Uterus (tissue), 4 donors: ENCODE data around the gene ANKFN1. TPM values are rescaled to one million over a fixed set of nuclear protein-coding genes. Genes with fewer than 3 reads are reported as not detected.

Experiments
- DNase-seq, 2 donors: peaks; one replicate each; pipeline ENCODE4 v3.0.0-alpha.2; 2019 to 2020
- H3K27ac ChIP-seq, 2 donors: fragments of 200-600 bp; sonication (generic); 1 replicate in 1 of 2; 2 replicates in 1 of 2; pipeline ENCODE4 v1.5.1; 2016 to 2018
- H3K27me3 ChIP-seq, 2 donors: fragments of 200-600 bp; sonication (generic); one replicate each; pipeline ENCODE4 v1.5.1; 2018 to 2019; ENCODE audit warnings: control low read depth in 1 of 2
- H3K36me3 ChIP-seq, 2 donors: fragments of 200-600 bp; sonication (generic); one replicate each; pipeline ENCODE4 v1.5.1; 2019; ENCODE audit warnings: control low read depth in 1 of 2
- H3K4me1 ChIP-seq, 2 donors: fragments of 200-600 bp; sonication (generic); one replicate each; pipeline ENCODE4 v1.5.1; 2018 to 2019; ENCODE audit warnings: control low read depth in 1 of 2
- H3K4me3 ChIP-seq, 2 donors: fragments of 200-600 bp; sonication (generic); 1 replicate in 1 of 2; 2 replicates in 1 of 2; pipeline ENCODE4 v1.5.1; 2018 to 2019; ENCODE audit warnings: mild to moderate bottlenecking in 1 of 2
- H3K9me3 ChIP-seq, 2 donors: fragments of 200-600 bp; sonication (generic); one replicate each; pipeline ENCODE4 v1.5.1; 2019; ENCODE audit warnings: control low read depth in 1 of 2
- CTCF ChIP-seq, 4 experiments: fragments of 200-600 bp in 2 of 4; fragments of 450-650 bp in 2 of 4; sonication (generic) in 2 of 4; IDR thresholded peaks; one replicate each; pipeline ENCODE4 v1.5.1; 2016 to 2019; ENCODE audit warnings: antibody characterized with exemption in 4 of 4, mild to moderate bottlenecking in 2 of 4, moderate library complexity in 1 of 4
- POLR2A ChIP-seq, 2 donors: fragments of 450-650 bp; IDR thresholded peaks; one replicate each; pipeline ENCODE4 v1.6.1; 2016; ENCODE audit warnings: antibody characterized with exemption in 2 of 2, mild to moderate bottlenecking in 1 of 2, moderate library complexity in 1 of 2
- intact Hi-C: fragments of 100-400 bp; cut with DNase I; formaldehyde crosslinking; loops from one replicate; pipeline ENCODE4 v1.15.1; 2023; ENCODE audit warnings: low total_unique reads
- total RNA-seq, 4 donors: library from RNA; depleted of rRNA in 3 of 4; stranded (reverse); fragments of >200 nt in 3 of 4; gene quantifications; one replicate each; pipeline versions ENCODE4 v1.1.0 to v1.2.4, GENCODE V29; 2014 to 2023
- donor health status: DM: yes; HTN: yes; CAD: no.

Gene ANKFN1
- total RNA-seq, 4 donors from 2014 or later: 0.27 to 2.6 TPM; not detected in 2

- no peak for TF ChIP-seq CTCF (IDR thresholded peaks at IDR 0.05)
- no peak for TF ChIP-seq POLR2A (IDR thresholded peaks at IDR 0.05)
- no peaks in the 10 kb centered on the region for H3K27me3 ChIP-seq
- intact Hi-C loops: no loop called here
Measured at GRCh38 chr17:56482229-56482628, 329.0 kb downstream of the ANKFN1 start.

GRCh38 chr17:56486732-56487131 lies 333.5 kb downstream of the ANKFN1 start:
- TF ChIP-seq POLR2A (IDR thresholded peaks at IDR 0.05) (no peak), CTCF (IDR thresholded peaks at IDR 0.05) (no peak)
- H3K36me3 ChIP-seq: no peaks in the 10 kb centered on the region
- H3K4me3 ChIP-seq: no peak overlapping the region
- intact Hi-C loops: no loop called here
- no peaks in the 10 kb centered on the region for H3K4me1 ChIP-seq
- no peaks in the 10 kb centered on the region for H3K27me3 ChIP-seq
- DNase-seq: no peak
- H3K9me3 ChIP-seq: no peaks in the 10 kb centered on the region
- H3K27ac ChIP-seq: no peak overlapping the region

More at GRCh38 chr17:56482229-56482628, 329.0 kb downstream of the ANKFN1 start:
- H3K36me3 ChIP-seq: no peaks in the 10 kb centered on the region
- H3K27ac ChIP-seq: no peak overlapping the region
- no peak overlapping the region for H3K4me3 ChIP-seq
- no peaks in the 10 kb centered on the region for H3K4me1 ChIP-seq
- no peak for DNase-seq
- H3K9me3 ChIP-seq: no peaks in the 10 kb centered on the region

- intact Hi-C loops: no loop called here
- Histone ChIP-seq H3K4me1 (no peaks in the 10 kb centered on the region), H3K36me3 (no peaks in the 10 kb centered on the region), H3K9me3 (no peaks in the 10 kb centered on the region), H3K27me3 (no peaks in the 10 kb centered on the region), H3K4me3 (no peak overlapping the region), H3K27ac (no peak overlapping the region)
- no peak for TF ChIP-seq POLR2A (IDR thresholded peaks at IDR 0.05)
- TF ChIP-seq CTCF (IDR thresholded peaks at IDR 0.05): no peak
- no peak for DNase-seq
Measured at GRCh38 chr17:56488800-56489199, 335.5 kb downstream of the ANKFN1 start.

GRCh38 chr17:56489980-56490379 lies 336.7 kb downstream of the ANKFN1 start:
- DNase-seq: no peak
- Histone ChIP-seq H3K4me3 (no peak overlapping the region), H3K27ac (no peak overlapping the region), H3K4me1 (no peaks in the 10 kb centered on the region), H3K27me3 (no peaks in the 10 kb centered on the region), H3K36me3 (no peaks in the 10 kb centered on the region), H3K9me3 (no peaks in the 10 kb centered on the region)
- intact Hi-C loops: no loop called here
- TF ChIP-seq CTCF (IDR thresholded peaks at IDR 0.05): no peak
- TF ChIP-seq POLR2A (IDR thresholded peaks at IDR 0.05): no peak

- intact Hi-C loops: no loop called here
- no peak for TF ChIP-seq CTCF (IDR thresholded peaks at IDR 0.05)
- TF ChIP-seq POLR2A (IDR thresholded peaks at IDR 0.05): no peak
Measured at GRCh38 chr17:56495556-56495955, 342.3 kb downstream of the ANKFN1 start.

More at GRCh38 chr17:56495556-56495955, 342.3 kb downstream of the ANKFN1 start:
- Histone ChIP-seq H3K36me3 (no peaks in the 10 kb centered on the region), H3K27ac (no peak overlapping the region), H3K4me3 (no peak overlapping the region), H3K9me3 (no peaks in the 10 kb centered on the region), H3K27me3 (no peaks in the 10 kb centered on the region), H3K4me1 (no peaks in the 10 kb centered on the region)
- DNase-seq: no peak
